ENCODE data around the gene GPR161. TPM values are rescaled to one million over a fixed set of nuclear protein-coding genes. Genes with fewer than 3 reads are reported as not detected.

GPR161 gene
- total and polyA plus RNA-seq, 10 of the 15 experiments (the other 5 are each of a cell fraction or from before 2014, with no cell fraction given) = 0.07 to 0.49 (median 0.34) TPM; not detected in 2

DNA sequence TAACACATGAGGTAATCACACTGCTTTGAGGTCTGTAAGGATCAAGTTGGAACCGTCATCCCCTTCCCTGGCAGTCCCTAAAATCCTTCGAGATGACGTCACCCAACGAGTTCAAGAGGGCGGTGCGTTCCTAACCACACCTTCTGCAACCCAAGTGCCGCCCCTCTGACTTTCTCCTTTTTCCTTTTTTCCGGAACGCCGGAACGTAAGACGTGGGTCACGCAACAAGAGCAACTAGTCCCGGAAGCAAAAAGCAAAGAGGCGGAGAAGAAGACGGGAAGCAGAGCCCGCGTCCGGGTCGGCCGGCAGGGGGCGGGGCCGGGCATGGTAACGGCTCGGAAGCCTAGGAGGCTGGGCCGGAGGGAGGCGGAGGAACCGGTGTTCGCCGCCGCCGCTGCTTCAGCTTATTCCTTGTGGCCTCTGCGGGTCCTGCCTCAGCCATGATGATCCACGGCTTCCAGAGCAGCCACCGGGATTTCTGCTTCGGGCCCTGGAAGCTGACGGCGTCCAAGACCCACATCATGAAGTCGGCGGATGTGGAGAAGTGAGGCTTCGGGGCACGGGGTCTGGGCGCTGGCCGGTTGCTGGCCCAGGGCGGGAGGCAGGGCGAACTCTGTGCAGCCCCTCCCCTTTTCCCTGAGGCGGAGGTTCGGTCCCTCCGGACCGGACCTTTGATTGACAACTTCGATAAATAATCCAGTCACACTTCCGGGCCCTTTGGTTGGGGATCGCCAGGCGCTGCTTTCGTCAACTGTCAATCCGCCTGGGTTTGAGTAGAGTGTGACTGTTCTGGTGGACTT is 42.1 kb upstream of the GPR161 start, which contains the start of gene TIPRL (continued):
- TF ChIP-seq, protein P1, sequence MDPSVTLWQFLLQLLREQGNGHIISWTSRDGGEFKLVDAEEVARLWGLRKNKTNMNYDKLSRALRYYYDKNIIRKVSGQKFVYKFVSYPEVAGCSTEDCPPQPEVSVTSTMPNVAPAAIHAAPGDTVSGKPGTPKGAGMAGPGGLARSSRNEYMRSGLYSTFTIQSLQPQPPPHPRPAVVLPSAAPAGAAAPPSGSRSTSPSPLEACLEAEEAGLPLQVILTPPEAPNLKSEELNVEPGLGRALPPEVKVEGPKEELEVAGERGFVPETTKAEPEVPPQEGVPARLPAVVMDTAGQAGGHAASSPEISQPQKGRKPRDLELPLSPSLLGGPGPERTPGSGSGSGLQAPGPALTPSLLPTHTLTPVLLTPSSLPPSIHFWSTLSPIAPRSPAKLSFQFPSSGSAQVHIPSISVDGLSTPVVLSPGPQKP (IDR thresholded peaks at IDR 0.05; ENCODE audit: low read depth, low read length) = peak; percentile 69
- no peak for TF ChIP-seq YBX1 (IDR thresholded peaks at IDR 0.05)
- no peak; the same call in 1 of the 2 replicates for TF ChIP-seq TARDBP (IDR thresholded peaks at IDR 0.05; ENCODE audit: borderline replicate concordance)
- TF ChIP-seq MEF2A (IDR thresholded peaks at IDR 0.05; ENCODE audit: insufficient read depth, low read depth, low read length) = 0 out of 2 replicates have a peak, but pooled peaks have one; percentile 24
- TF ChIP-seq SMAD1 (IDR thresholded peaks at IDR 0.05; ENCODE audit: low read depth, partially characterized antibody) = no peak
- TF ChIP-seq NR2F1 (conservative IDR thresholded peaks at IDR 0.05) = peak; percentile 9
- no peak for TF ChIP-seq MYC (IDR thresholded peaks at IDR 0.05; ENCODE audit: insufficient read depth, insufficient read length, insufficient replicate concordance, low read length, severe bottlenecking)
- peak; percentile 93 for TF ChIP-seq IKZF1 (conservative IDR thresholded peaks at IDR 0.05)
- TF ChIP-seq MTA2 (IDR thresholded peaks at IDR 0.05; ENCODE audit: low read depth) = peak; percentile 85
- TF ChIP-seq, protein P2, sequence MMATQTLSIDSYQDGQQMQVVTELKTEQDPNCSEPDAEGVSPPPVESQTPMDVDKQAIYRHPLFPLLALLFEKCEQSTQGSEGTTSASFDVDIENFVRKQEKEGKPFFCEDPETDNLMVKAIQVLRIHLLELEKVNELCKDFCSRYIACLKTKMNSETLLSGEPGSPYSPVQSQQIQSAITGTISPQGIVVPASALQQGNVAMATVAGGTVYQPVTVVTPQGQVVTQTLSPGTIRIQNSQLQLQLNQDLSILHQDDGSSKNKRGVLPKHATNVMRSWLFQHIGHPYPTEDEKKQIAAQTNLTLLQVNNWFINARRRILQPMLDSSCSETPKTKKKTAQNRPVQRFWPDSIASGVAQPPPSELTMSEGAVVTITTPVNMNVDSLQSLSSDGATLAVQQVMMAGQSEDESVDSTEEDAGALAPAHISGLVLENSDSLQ (IDR thresholded peaks at IDR 0.05) = peak; percentile 95
- TF ChIP-seq, protein P3, sequence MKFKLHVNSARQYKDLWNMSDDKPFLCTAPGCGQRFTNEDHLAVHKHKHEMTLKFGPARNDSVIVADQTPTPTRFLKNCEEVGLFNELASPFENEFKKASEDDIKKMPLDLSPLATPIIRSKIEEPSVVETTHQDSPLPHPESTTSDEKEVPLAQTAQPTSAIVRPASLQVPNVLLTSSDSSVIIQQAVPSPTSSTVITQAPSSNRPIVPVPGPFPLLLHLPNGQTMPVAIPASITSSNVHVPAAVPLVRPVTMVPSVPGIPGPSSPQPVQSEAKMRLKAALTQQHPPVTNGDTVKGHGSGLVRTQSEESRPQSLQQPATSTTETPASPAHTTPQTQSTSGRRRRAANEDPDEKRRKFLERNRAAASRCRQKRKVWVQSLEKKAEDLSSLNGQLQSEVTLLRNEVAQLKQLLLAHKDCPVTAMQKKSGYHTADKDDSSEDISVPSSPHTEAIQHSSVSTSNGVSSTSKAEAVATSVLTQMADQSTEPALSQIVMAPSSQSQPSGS (IDR thresholded peaks at IDR 0.05; ENCODE audit: low read length) = peak; percentile 93
- TF ChIP-seq, protein P4, sequence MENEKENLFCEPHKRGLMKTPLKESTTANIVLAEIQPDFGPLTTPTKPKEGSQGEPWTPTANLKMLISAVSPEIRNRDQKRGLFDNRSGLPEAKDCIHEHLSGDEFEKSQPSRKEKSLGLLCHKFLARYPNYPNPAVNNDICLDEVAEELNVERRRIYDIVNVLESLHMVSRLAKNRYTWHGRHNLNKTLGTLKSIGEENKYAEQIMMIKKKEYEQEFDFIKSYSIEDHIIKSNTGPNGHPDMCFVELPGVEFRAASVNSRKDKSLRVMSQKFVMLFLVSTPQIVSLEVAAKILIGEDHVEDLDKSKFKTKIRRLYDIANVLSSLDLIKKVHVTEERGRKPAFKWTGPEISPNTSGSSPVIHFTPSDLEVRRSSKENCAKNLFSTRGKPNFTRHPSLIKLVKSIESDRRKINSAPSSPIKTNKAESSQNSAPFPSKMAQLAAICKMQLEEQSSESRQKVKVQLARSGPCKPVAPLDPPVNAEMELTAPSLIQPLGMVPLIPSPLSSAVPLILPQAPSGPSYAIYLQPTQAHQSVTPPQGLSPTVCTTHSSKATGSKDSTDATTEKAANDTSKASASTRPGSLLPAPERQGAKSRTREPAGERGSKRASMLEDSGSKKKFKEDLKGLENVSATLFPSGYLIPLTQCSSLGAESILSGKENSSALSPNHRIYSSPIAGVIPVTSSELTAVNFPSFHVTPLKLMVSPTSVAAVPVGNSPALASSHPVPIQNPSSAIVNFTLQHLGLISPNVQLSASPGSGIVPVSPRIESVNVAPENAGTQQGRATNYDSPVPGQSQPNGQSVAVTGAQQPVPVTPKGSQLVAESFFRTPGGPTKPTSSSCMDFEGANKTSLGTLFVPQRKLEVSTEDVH (IDR thresholded peaks at IDR 0.05; ENCODE audit: low read depth, partially characterized antibody) = peak; percentile 65
- TF ChIP-seq, protein P5, sequence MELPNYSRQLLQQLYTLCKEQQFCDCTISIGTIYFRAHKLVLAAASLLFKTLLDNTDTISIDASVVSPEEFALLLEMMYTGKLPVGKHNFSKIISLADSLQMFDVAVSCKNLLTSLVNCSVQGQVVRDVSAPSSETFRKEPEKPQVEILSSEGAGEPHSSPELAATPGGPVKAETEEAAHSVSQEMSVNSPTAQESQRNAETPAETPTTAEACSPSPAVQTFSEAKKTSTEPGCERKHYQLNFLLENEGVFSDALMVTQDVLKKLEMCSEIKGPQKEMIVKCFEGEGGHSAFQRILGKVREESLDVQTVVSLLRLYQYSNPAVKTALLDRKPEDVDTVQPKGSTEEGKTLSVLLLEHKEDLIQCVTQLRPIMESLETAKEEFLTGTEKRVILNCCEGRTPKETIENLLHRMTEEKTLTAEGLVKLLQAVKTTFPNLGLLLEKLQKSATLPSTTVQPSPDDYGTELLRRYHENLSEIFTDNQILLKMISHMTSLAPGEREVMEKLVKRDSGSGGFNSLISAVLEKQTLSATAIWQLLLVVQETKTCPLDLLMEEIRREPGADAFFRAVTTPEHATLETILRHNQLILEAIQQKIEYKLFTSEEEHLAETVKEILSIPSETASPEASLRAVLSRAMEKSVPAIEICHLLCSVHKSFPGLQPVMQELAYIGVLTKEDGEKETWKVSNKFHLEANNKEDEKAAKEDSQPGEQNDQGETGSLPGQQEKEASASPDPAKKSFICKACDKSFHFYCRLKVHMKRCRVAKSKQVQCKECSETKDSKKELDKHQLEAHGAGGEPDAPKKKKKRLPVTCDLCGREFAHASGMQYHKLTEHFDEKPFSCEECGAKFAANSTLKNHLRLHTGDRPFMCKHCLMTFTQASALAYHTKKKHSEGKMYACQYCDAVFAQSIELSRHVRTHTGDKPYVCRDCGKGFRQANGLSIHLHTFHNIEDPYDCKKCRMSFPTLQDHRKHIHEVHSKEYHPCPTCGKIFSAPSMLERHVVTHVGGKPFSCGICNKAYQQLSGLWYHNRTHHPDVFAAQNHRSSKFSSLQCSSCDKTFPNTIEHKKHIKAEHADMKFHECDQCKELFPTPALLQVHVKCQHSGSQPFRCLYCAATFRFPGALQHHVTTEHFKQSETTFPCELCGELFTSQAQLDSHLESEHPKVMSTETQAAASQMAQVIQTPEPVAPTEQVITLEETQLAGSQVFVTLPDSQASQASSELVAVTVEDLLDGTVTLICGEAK (IDR thresholded peaks at IDR 0.05; ENCODE audit: borderline replicate concordance) = peak; percentile 93
- no peak for TF ChIP-seq SUZ12 (IDR thresholded peaks at IDR 0.05; ENCODE audit: unreplicated experiment)
